GM12872 (cell line): ENCODE data around the gene LARGE1.

ENCODE experiments used
- TF ChIP-seq, protein P1 (sequence below): IDR thresholded peaks from 3 replicates; pipeline ENCODE4 v1.5.1; 2011; ENCODE audit warnings: low read depth, mild to moderate bottlenecking, low read length, moderate library complexity; ENCODE audit not compliant: insufficient read depth

The LARGE1 gene

DNA sequence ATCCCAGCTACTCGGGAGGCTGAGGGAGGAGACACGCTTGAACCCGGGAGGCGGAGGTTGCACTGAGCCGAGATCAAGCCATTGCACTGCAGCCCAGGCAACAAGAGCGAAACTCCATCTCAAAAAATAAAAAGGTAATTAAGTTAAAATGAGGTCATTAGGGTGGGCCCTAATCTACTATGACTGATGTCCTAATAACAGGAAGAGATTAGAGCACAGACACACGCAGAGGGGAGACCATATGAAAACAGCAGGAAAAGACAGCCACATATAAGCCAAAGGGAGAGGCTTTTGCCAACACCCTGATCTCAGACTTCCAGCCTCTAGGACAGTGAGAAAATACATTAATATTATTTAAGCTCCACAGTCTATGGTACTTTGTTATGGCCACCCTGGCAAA, 17.3 kb downstream of the LARGE1 start:
- TF ChIP-seq, protein P1, sequence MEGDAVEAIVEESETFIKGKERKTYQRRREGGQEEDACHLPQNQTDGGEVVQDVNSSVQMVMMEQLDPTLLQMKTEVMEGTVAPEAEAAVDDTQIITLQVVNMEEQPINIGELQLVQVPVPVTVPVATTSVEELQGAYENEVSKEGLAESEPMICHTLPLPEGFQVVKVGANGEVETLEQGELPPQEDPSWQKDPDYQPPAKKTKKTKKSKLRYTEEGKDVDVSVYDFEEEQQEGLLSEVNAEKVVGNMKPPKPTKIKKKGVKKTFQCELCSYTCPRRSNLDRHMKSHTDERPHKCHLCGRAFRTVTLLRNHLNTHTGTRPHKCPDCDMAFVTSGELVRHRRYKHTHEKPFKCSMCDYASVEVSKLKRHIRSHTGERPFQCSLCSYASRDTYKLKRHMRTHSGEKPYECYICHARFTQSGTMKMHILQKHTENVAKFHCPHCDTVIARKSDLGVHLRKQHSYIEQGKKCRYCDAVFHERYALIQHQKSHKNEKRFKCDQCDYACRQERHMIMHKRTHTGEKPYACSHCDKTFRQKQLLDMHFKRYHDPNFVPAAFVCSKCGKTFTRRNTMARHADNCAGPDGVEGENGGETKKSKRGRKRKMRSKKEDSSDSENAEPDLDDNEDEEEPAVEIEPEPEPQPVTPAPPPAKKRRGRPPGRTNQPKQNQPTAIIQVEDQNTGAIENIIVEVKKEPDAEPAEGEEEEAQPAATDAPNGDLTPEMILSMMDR, result no peak

DNA sequence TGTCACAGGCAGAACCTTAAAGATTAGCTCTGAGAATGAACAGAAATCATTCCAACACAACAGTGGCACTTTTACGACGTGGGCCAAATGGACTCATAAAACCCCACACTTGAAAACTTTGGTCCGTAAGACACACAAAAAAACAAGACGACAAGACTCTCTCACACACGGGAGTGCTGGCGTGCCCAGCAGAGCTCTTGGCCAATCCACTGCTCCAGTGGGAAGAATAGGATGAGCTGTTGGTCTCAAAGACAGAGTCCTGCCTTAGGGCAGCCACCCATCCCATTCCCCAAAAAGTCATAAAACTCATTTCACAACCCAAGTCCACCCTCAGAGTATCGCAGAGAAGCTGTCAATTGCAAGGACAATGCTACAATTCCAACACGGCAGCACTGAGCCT, 18.2 kb downstream of the LARGE1 start:
- TF ChIP-seq, protein P1, result no peak

DNA sequence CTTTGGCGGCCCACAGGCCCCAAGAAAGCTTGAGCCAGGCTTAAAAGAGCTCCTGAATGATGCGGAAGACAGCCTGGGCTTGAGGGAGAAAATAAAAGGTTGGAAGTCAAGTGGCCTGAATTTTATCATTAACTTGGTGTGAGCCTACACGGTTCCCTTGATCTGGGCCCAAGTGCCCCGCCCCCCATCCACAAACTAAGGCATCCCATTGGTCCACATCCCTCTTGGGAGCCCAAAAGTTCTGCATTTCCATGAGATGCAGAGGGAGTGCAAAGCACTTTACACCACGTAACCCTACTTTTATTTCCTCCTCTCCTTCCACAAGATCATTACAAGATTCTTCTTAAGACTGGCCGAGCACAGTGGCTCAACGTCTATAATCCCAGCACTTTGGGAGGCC, 22.2 kb downstream of the LARGE1 start:
- TF ChIP-seq, protein P1, result no peak

DNA sequence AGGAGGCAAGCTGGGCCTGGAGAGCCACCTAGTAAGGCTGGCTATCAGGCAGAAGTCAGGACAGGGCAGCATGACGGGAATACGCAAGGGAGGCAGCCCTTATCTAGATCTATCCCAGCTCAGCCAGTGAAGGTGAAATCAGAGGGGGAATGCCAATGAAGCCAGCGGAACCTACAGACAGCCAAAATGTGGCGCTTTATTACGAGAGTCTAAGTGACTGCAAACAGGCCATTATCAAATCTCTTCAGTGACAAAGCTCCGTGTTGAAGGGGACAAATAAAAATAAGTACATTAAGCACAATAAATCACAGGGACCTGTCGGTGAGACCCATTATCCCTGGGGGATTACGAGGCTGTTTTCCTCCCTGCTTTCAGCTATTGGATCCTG, 22.8 kb downstream of the LARGE1 start:
- TF ChIP-seq, protein P1, result no peak

DNA sequence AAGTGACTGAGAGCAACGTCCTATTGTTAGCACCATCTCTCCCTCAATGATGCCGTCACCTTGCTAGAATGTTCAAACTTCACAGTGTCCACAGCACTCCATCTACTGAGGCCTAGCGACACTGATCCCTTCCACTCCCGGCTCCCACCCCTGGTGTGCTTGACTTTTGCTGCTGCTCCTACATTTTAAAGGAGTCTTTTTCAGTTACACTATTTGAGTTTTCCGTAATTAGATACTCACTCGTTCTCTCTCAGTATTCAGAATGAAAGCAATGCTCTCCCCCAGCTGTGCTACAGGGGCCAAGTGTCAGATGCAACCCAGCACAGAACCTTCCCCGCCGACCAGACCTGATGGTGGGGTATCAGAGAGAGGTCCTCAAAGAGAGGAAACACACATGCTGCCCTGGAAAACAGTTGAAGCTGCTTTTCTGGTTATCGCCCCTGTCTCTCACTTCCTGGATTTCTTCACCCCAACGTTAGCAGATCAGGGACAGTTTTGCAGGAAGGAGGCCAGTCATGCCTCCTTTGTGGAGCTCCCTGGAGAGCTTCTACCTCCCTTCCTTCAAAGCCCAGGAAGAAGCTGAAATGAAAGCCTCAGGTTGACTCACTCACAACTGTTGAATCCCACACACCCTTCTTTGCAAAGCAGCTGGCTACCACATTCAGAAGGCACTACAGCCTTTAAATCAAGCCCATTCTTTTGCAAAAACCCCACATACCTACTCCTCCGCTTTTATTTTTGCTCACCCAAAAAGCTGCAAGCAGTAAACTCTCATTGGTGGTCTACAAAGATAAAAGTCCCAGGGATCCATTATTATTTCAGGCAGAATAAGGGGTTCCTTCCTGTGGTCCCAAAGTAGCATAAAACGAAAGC, 23.5 kb downstream of the LARGE1 start:
- TF ChIP-seq, protein P1, result no peak

DNA sequence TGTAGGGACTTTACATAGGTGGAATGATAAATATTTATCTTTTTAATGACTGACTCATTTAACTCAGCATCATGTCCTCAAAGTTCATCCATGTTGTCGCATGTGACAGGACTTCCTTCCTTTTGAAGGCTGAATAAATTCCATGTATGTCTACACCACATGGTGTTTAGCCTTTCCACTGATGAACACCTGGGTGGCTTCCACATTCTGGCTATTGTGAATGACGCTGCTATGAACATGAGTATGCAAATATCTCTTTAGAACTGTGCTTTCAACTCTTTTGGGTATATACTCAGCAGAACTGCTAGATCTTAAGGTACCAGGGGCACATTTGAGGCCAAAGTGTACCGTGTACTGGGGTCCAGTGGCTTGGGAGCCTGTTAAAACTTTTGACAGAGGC, 24.1 kb downstream of the LARGE1 start:
- TF ChIP-seq, protein P1, result no peak

DNA sequence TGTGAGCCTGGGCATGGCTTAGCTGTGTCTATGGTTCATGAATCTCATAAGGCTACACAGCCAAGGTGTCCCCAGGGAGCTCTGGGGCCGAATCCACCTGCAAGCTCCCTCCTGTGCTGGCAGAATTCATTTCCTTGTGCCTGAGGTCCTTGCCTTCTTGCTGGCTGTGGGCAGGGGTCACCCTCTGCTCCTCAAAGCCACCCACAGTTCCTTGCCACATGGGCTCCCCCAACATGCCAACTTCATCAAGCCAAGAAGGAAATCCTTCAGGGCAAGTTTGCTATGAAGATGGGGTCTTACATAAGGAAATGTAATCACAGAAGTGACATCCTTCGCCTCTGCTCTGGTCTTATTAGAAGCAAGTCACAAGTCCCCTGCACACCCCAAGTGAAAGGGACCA, 24.8 kb downstream of the LARGE1 start:
- TF ChIP-seq, protein P1, result no peak
